HepG2 (cell line): ENCODE results near the gene ERP27. TPM values are rescaled to one million over a fixed set of nuclear protein-coding genes. Genes with fewer than 3 reads are reported as not detected.

Source experiments
- ATAC-seq: fragments of 200-7000 bp; cut with Tn5 transposase; 3 replicates; pipeline ENCODE4 v1.9.1; 2020; ENCODE audit warnings: mild to moderate bottlenecking, moderate library complexity
- BruUV-seq: library from RNA; stranded (reverse); fragments of 400-500 nt; replicated peaks from 2 replicates; lab custom pipeline; 2021; lab: Mats Ljungman, UMichigan
- CTCF ChIA-PET: fragments of 300-600 bp; formaldehyde crosslinking; extraction: SDS; loops from one replicate; lab custom pipeline; 2021; ENCODE audit warnings: low total read pairs, inconsistent platforms, low intra/inter-chr PET ratio; lab: Yijun Ruan, JAX
- POLR2A ChIA-PET: fragments of 350-600 bp; sonication (Branson Sonifier 250); formaldehyde crosslinking; loops from one replicate; lab custom pipeline; 2020; ENCODE audit warnings: antibody characterized with exemption, inconsistent platforms; lab: Yijun Ruan, JAX
- DNase-seq: peaks from one replicate; pipeline ENCODE4 v3.0.0-alpha.2; 2015; ENCODE audit warnings: low spot score
- FAIRE-seq: peaks from 3 replicates; lab custom pipeline; 2011; peaks lifted over from hg19 to GRCh38; lab: Jason Lieb, UNC
- H2AFZ ChIP-seq: one replicate; pipeline ENCODE4 v1.6.1; 2011; ENCODE audit warnings: low read length, inconsistent platforms
- H3K27ac ChIP-seq: fragments of 300-600 bp; 3 replicates; pipeline ENCODE4 v1.8.0; 2011; ENCODE audit warnings: mixed run types, mild to moderate bottlenecking, mixed read lengths, low read length, inconsistent platforms; ENCODE audit not compliant: insufficient read depth; ENCODE audit errors: extremely low read length
- H3K27me3 ChIP-seq, 2 experiments: fragments of 200-600 bp in 1 of 2; 2 replicates in 1 of 2; 3 replicates in 1 of 2; pipeline versions ENCODE4 v1.6.0 to v1.8.0; 2011; ENCODE audit warnings: low read length in 2 of 2, mild to moderate bottlenecking in 2 of 2, moderate library complexity in 2 of 2, inconsistent platforms in 1 of 2; ENCODE audit not compliant: insufficient read depth in 2 of 2, control insufficient read depth in 1 of 2
- H3K36me3 ChIP-seq, 2 experiments: fragments of 200-600 bp in 1 of 2; replicated peaks in 1 of 2; 2 replicates in 1 of 2; 3 replicates in 1 of 2; pipeline versions ENCODE4 v1.5.1 to v1.8.0; 2011; ENCODE audit warnings: low read length in 2 of 2, inconsistent platforms in 1 of 2; ENCODE audit not compliant: insufficient read depth in 2 of 2, control insufficient read depth in 1 of 2
- H3K4me1 ChIP-seq: 2 replicates; pipeline ENCODE4 v1.5.1; 2012; ENCODE audit warnings: low read length, inconsistent platforms; ENCODE audit not compliant: insufficient read depth
- H3K4me2 ChIP-seq: 2 replicates; pipeline ENCODE4 v1.6.0; 2011; ENCODE audit warnings: low read depth, low read length, inconsistent platforms
- H3K4me3 ChIP-seq, 3 experiments: fragments of 200-600 bp in 1 of 3; sonication (generic), shearing (Covaris generic) in 1 of 3; replicated peaks in 1 of 3; 2 replicates each; pipeline ENCODE4 v1.5.1; 2011 to 2016; ENCODE audit warnings: low read length in 3 of 3, inconsistent platforms in 2 of 3, low read depth in 2 of 3, mild to moderate bottlenecking in 2 of 3, control low read depth in 1 of 3, mixed read lengths in 1 of 3; ENCODE audit not compliant: insufficient read depth in 1 of 3
- H3K79me2 ChIP-seq: one replicate; pipeline ENCODE4 v1.6.1; 2011; ENCODE audit warnings: low read length, inconsistent platforms; ENCODE audit not compliant: insufficient read depth
- H3K9ac ChIP-seq: 2 replicates; pipeline ENCODE4 v1.6.0; 2011; ENCODE audit warnings: mild to moderate bottlenecking, low read depth, low read length, inconsistent platforms; ENCODE audit not compliant: insufficient read depth
- H3K9me3 ChIP-seq: 2 replicates; pipeline ENCODE4 v1.5.1; 2012; ENCODE audit warnings: mild to moderate bottlenecking, low read length
- H4K20me1 ChIP-seq: 2 replicates; pipeline ENCODE4 v1.6.0; 2011; ENCODE audit warnings: inconsistent platforms, mild to moderate bottlenecking, low read length, moderate library complexity; ENCODE audit not compliant: insufficient read depth
- NAIF1 ChIP-seq: sonication (generic); formaldehyde crosslinking; IDR thresholded peaks from 2 replicates; pipeline ENCODE4 v1.5.0; 2020; ENCODE audit warnings: mild to moderate bottlenecking, missing genetic modification reagents, borderline replicate concordance
- SETDB1 ChIP-seq: sonication (generic); formaldehyde crosslinking; IDR thresholded peaks from 2 replicates; pipeline ENCODE4 v1.5.1; 2020; ENCODE audit warnings: missing genetic modification reagents, mild to moderate bottlenecking, borderline replicate concordance
- ZBTB46 ChIP-seq: sonication (generic); formaldehyde crosslinking; IDR thresholded peaks from 2 replicates; pipeline ENCODE4 v1.4.0; 2020; ENCODE audit warnings: mild to moderate bottlenecking, missing genetic modification reagents, borderline replicate concordance
- ZNF224 ChIP-seq: sonication (generic); formaldehyde crosslinking; IDR thresholded peaks from 2 replicates; pipeline ENCODE4 v1.5.0; 2020; ENCODE audit warnings: mild to moderate bottlenecking, missing genetic modification reagents
- ZNF547 ChIP-seq: sonication (generic); formaldehyde crosslinking; IDR thresholded peaks from 2 replicates; pipeline ENCODE4 v1.5.1; 2020; ENCODE audit warnings: mild to moderate bottlenecking, missing genetic modification reagents
- whole genome bisulfite sequencing: methylation state at CpG from one replicate; pipeline ENCODE4 v1.1.6; 2017; ENCODE audit warnings: low lambda C conversion rate; 5-methylcytosine and 5-hydroxymethylcytosine counted together
- in situ Hi-C: cut with HindIII; loops from 2 replicates; pipeline ENCODE4 v1.10.0; 2017; ENCODE audit warnings: low pct_unique_long_range_greater_than_20kb; ENCODE audit not compliant: extremely low pct_ligation_motif_present
- intact Hi-C: fragments of 100-400 bp; cut with micrococcal nuclease; formaldehyde crosslinking; loops from one replicate; pipeline ENCODE4 v1.10.0; 2022; ENCODE audit not compliant: unreplicated experiment
- polyA plus RNA-seq, 8 experiments: library from polyadenylated mRNA; depleted of rRNA in 3 of 8; stranded (reverse) in 7 of 8; unstranded in 1 of 8; fragments of >200 nt; fragmentation: Illumina TruSeq in 4 of 8; extraction: Trizol in 4 of 8; gene quantifications; 2 replicates each; pipeline versions ENCODE4 v1.2.1 to v1.2.3, GENCODE V29; 2011 to 2016; ENCODE audit warnings: low read depth in 4 of 8, missing spikeins in 1 of 8, mixed read lengths in 1 of 8; ENCODE audit not compliant: insufficient read depth in 1 of 8
- total RNA-seq, 5 experiments: library from RNA; depleted of rRNA; stranded (reverse); fragments of >200 nt; fragmentation: Illumina TruSeq; extraction: Trizol; gene quantifications; 2 replicates each; pipeline ENCODE4 v1.2.3, GENCODE V29; 2016; ENCODE audit warnings: low read depth in 1 of 5
- TF ChIP-seq, protein P1 (sequence below): sonication (generic); formaldehyde crosslinking; IDR thresholded peaks from 2 replicates; pipeline ENCODE4 v1.5.1; 2020; ENCODE audit warnings: mild to moderate bottlenecking, missing genetic modification reagents

ERP27 gene
- total and polyA plus RNA-seq, 2 of the 13 experiments (the other 11 are each of a cell fraction or from before 2014, with no cell fraction given), result 1.8 to 6.6 TPM

DNA sequence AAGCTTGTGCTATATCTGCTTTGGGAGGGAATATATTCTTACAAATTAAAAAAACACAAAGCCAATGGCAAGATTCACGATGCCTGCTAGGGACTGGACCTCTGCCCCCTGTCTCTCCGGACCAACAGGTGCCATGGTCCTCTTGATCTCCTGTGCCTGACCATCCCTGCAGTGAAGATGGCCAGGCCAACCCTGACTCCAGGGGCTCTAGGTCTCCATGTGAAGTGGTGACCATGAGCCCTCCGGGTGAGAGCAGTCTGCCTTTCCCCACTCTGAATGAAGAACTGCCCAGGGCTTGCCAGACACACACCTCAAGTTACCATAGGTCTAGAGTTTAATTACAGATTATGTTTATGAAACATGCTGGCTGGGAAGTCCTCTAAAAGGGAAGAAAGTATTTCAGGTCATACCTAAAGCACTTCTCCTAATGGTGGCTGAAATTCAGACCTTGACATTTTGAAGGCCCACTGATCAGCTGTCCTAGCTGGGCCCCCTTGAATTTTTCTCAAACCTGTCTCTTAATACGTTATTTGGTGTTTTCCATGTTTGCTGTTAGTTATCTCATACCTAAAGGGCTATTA is 21.7 kb upstream of the ERP27 start (continued):
- TF ChIP-seq ZBTB46 (CRISPR knock-in tag) (no peak), ZNF547 (CRISPR knock-in tag) (no peak), SETDB1 (CRISPR knock-in tag) (no peak)

GRCh38 chr12:14959463-14959862 is 21.1 kb upstream of the ERP27 start:
- intact Hi-C loops, result no loop called here
- Histone ChIP-seq H3K4me3 (no peak overlapping the region), H3K4me1 (no peaks in the 10 kb centered on the region), H3K79me2 (no peaks in the 10 kb centered on the region), H3K27me3 (no peaks in the 10 kb centered on the region), H3K36me3 (no peaks in the 10 kb centered on the region), H3K9me3 (no peaks in the 10 kb centered on the region), H4K20me1 (no peaks in the 10 kb centered on the region), H3K9ac (no peak overlapping the region), H3K4me2 (no peak overlapping the region), H3K27ac (no peak overlapping the region), H2AFZ (no peak overlapping the region)
- 3% methylated on average over 2 of the region's 3 CpGs for WGBS
- BruUV-seq, result no TSS peak
- POLR2A ChIA-PET, result no interaction called here
- CTCF ChIA-PET, result no interaction called here
- in situ Hi-C loops, result no loop called here
- no peak for DNase-seq
- no peak for FAIRE-seq
- TF ChIP-seq NAIF1 (CRISPR knock-in tag) (no peak), ZNF224 (CRISPR knock-in tag) (no peak)
- TF ChIP-seq, protein P1, sequence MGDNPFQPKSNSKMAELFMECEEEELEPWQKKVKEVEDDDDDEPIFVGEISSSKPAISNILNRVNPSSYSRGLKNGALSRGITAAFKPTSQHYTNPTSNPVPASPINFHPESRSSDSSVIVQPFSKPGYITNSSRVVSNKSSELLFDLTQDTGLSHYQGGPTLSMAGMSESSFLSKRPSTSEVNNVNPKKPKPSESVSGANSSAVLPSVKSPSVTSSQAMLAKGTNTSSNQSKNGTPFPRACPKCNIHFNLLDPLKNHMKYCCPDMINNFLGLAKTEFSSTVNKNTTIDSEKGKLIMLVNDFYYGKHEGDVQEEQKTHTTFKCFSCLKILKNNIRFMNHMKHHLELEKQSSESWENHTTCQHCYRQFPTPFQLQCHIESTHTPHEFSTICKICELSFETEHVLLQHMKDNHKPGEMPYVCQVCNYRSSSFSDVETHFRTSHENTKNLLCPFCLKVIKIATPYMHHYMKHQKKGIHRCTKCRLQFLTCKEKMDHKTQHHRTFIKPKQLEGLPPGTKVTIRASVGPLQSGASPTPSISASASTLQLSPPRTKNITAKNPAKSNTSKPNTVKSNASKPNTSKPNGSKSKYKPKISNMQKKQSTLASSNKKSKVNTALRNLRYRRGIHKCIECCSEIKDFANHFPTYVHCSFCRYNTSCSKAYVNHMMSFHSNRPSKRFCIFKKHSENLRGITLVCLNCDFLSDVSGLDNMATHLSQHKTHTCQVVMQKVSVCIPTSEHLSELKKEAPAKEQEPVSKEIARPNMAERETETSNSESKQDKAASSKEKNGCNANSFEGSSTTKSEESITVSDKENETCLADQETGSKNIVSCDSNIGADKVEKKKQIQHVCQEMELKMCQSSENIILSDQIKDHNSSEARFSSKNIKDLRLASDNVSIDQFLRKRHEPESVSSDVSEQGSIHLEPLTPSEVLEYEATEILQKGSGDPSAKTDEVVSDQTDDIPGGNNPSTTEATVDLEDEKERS (CRISPR knock-in tag), result no peak
- ATAC-seq, result no peak
